Transverse colon (tissue), 4 donors: ENCODE data around the gene CD52. TPM values are rescaled to one million over a fixed set of nuclear protein-coding genes. Genes with fewer than 3 reads are reported as not detected.

Experiments
- DNase-seq: peaks from one replicate; pipeline ENCODE4 v3.0.0-alpha.2; 2019
- H3K27ac ChIP-seq, 4 donors: fragments of 200-600 bp; sonication (generic); 2 replicates each; pipeline ENCODE4 v1.5.1; 2016 to 2018; ENCODE audit warnings: inconsistent platforms in 4 of 4
- H3K27me3 ChIP-seq: fragments of 200-600 bp; sonication (generic); 2 replicates; pipeline ENCODE4 v1.5.1; 2017; ENCODE audit warnings: inconsistent platforms
- H3K36me3 ChIP-seq, 4 donors: fragments of 200-600 bp; sonication (generic); 2 replicates each; pipeline ENCODE4 v1.5.1; 2017 to 2019; ENCODE audit warnings: inconsistent platforms in 4 of 4
- H3K4me1 ChIP-seq, 4 donors: fragments of 200-600 bp; sonication (generic); 2 replicates each; pipeline ENCODE4 v1.5.1; 2017 to 2020; ENCODE audit warnings: inconsistent platforms in 4 of 4
- H3K4me3 ChIP-seq, 4 donors: fragments of 200-600 bp; sonication (generic); 1 replicate in 1 of 4; 2 replicates in 3 of 4; pipeline versions ENCODE4 v1.5.1 to v1.6.1; 2017 to 2019; ENCODE audit warnings: inconsistent platforms in 4 of 4
- H3K9me3 ChIP-seq, 2 donors: fragments of 200-600 bp; sonication (generic); 2 replicates each; pipeline ENCODE4 v1.5.1; 2017 to 2019; ENCODE audit warnings: inconsistent platforms in 2 of 2
- EP300 ChIP-seq: sonication (generic); formaldehyde crosslinking; IDR thresholded peaks from one replicate; pipeline ENCODE4 v1.6.1; 2017; ENCODE audit warnings: antibody characterized with exemption, low read depth
- POLR2A ChIP-seq: fragments of 450-650 bp; IDR thresholded peaks from one replicate; pipeline ENCODE4 v1.6.1; 2016; ENCODE audit warnings: antibody characterized with exemption, mild to moderate bottlenecking, moderate library complexity
- POLR2AphosphoS5 ChIP-seq, 3 donors: sonication (generic); formaldehyde crosslinking; IDR thresholded peaks; one replicate each; pipeline ENCODE4 v1.6.1; 2016; ENCODE audit warnings: antibody characterized with exemption in 3 of 3
- WGBS, 2 donors: methylation state at CpG; one replicate each; pipeline ENCODE4 v1.1.5; 2018; ENCODE audit warnings: low coverage in 1 of 2; 5-methylcytosine and 5-hydroxymethylcytosine counted together
- in situ Hi-C, 4 donors: fragments of 200-750 bp; cut with MboI; loops; one replicate each; pipeline versions ENCODE4 v1.15.0 to v1.15.1; 2017; ENCODE audit warnings: low sequenced_read_pairs in 3 of 4, low pct_ligation_motif_present in 1 of 4, low pct_unique_long_range_greater_than_20kb in 1 of 4
- intact Hi-C: fragments of 100-400 bp; cut with DNase I; formaldehyde crosslinking; loops from one replicate; pipeline ENCODE4 v1.15.1; 2023; ENCODE audit warnings: low total_unique reads
- total RNA-seq, 4 donors: library from RNA; depleted of rRNA; stranded (reverse); fragments of >200 nt; gene quantifications; one replicate each; pipeline ENCODE4 v1.1.0, GENCODE V29; 2016
- TF ChIP-seq, protein P1 (sequence below), 5 experiments: fragments of 200-600 bp in 3 of 5; fragments of 450-650 bp in 2 of 5; sonication (generic) in 3 of 5; IDR thresholded peaks; 1 replicate in 2 of 5; 2 replicates in 3 of 5; pipeline ENCODE4 v1.5.1; 2016 to 2017; ENCODE audit warnings: antibody characterized with exemption in 5 of 5, inconsistent platforms in 3 of 5, mild to moderate bottlenecking in 2 of 5, moderate library complexity in 1 of 5

Gene CD52
- total RNA-seq, 4 donors from 2014 or later, result 5.3 to 56.1 (median 21.1) TPM; not detected in 1

DNA sequence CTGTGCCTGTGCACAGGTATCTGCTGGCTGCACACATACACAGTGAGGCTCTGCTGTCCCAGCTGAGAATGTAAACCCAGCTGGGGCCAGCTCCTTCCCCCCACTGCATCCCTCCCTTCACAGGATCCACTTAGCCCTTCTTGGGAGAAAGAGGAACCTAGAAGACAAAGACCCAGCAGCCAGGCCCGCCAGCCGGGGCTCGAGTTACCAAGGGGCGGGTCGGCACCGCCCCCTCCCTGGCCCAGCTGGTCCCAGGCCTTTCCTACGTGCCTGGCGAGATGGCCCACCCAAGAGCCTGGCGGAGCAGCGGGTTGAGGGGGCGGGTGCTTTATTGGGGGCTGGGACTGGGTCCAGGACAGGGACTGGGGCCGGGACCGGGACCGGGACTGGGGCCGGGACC lies 35.8 kb upstream of the CD52 start:
- Histone ChIP-seq H3K9me3 (no peaks in the 10 kb centered on the region), H3K27ac (peak overlapping the region; percentile 13 to 98 (median 94)), H3K4me1 (peaks cover 36 to 78% (median 56%) of the 10 kb centered on the region in 4 donors), H3K36me3 (no peaks in the 10 kb centered on the region), H3K27me3 (no peaks in the 10 kb centered on the region), H3K4me3 (no peak overlapping the region)
- 62% methylated on average over 6 to 15 of the region's 15 CpGs for WGBS, 2 donors
- in situ Hi-C loops, result no loop called here
- TF ChIP-seq POLR2AphosphoS5 (IDR thresholded peaks at IDR 0.05), result no peak
- no peak for TF ChIP-seq EP300
- no peak for TF ChIP-seq POLR2A
- TF ChIP-seq, protein P1, sequence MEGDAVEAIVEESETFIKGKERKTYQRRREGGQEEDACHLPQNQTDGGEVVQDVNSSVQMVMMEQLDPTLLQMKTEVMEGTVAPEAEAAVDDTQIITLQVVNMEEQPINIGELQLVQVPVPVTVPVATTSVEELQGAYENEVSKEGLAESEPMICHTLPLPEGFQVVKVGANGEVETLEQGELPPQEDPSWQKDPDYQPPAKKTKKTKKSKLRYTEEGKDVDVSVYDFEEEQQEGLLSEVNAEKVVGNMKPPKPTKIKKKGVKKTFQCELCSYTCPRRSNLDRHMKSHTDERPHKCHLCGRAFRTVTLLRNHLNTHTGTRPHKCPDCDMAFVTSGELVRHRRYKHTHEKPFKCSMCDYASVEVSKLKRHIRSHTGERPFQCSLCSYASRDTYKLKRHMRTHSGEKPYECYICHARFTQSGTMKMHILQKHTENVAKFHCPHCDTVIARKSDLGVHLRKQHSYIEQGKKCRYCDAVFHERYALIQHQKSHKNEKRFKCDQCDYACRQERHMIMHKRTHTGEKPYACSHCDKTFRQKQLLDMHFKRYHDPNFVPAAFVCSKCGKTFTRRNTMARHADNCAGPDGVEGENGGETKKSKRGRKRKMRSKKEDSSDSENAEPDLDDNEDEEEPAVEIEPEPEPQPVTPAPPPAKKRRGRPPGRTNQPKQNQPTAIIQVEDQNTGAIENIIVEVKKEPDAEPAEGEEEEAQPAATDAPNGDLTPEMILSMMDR (IDR thresholded peaks at IDR 0.05), result no peak
- peak; percentile 11 for DNase-seq
- intact Hi-C loops, result no loop called here

DNA sequence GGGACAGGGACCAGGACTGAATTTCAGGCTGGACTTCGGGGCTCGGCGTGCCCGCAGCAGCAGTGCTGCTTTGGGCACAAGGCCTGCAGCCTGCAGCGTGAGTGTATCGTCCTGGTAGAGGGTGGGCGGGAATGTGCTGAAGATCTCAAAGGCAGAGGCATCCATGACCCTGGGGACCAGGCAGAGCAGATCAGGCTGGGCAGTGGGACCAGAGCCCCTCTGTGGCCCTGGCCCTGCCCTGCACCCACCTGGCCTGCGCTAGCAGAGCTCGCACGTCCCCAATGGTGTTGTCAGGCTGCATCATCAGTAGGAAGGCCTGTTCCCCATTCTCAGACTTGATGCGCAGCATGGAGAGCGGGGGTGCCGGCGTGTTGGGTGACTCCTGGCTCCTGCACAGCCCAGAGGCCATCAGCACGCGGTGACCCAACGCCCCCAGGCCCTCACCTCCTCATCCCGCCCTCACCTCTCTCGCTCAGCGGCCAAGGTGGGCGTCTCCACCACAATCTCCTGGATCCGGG lies 35.3 kb upstream of the CD52 start:
- TF ChIP-seq, protein P1 (IDR thresholded peaks at IDR 0.05), result no peak
- TF ChIP-seq POLR2A (no peak), EP300 (no peak), POLR2AphosphoS5 (IDR thresholded peaks at IDR 0.05) (no peak)
- Histone ChIP-seq H3K27me3 (no peaks in the 10 kb centered on the region), H3K4me1 (peaks cover 31 to 74% (median 52%) of the 10 kb centered on the region in 4 donors), H3K27ac (peak overlapping the region; percentile 13 to 98 (median 94)), H3K4me3 (no peak overlapping the region), H3K36me3 (no peaks in the 10 kb centered on the region), H3K9me3 (no peaks in the 10 kb centered on the region)
- no peak for DNase-seq
- intact Hi-C loops (no loop called here), in situ Hi-C loops (no loop called here)
- 87 to 100% methylated on average over 1 to 21 of the region's 22 CpGs for WGBS, 2 donors

DNA sequence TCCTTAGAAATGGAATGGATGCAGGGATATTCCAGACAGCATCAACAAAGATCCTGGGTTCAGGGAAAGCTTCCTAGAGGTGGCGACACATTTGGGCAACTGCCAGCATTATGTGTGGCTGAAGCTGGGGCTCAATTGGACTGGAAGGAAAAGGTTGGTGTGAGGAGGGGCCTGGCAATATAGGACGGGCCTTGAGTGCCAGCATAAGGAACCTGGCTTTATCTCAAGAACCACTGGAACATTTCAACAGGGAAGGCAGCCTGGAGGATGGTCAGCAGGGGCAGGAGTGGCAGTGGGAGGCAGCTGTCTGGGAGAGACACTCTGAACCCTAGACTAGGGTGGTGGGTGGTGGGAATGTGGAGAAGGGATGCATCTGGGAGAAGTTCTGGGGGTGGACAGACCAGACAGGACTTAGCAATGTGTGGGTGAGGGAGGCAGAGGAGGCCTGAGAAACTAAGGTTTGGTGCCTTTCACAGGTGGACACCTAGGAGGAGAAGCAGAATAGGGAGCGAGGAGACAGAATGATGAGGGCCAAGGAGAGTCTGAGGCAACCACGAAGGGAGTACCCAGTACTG lies 34.4 kb upstream of the CD52 start:
- peak overlapping the region; percentile 65 to 98 (median 86) for H3K27ac ChIP-seq
- TF ChIP-seq POLR2A (no peak), EP300 (no peak), POLR2AphosphoS5 (IDR thresholded peaks at IDR 0.05) (no peak)
- TF ChIP-seq, protein P1 (IDR thresholded peaks at IDR 0.05), result no peak
- in situ Hi-C loops (no loop called here), intact Hi-C loops (no loop called here)
- H3K4me1 ChIP-seq, result peaks cover 22 to 73% (median 48%) of the 10 kb centered on the region in 4 donors
- no peak for DNase-seq
- WGBS, 2 donors, result 50 to 71% methylated on average over 1 to 4 of the region's 4 CpGs
- H3K9me3 ChIP-seq, result no peaks in the 10 kb centered on the region
- no peaks in the 10 kb centered on the region for H3K27me3 ChIP-seq
- no peak overlapping the region for H3K4me3 ChIP-seq
- H3K36me3 ChIP-seq, result no peaks in the 10 kb centered on the region

DNA sequence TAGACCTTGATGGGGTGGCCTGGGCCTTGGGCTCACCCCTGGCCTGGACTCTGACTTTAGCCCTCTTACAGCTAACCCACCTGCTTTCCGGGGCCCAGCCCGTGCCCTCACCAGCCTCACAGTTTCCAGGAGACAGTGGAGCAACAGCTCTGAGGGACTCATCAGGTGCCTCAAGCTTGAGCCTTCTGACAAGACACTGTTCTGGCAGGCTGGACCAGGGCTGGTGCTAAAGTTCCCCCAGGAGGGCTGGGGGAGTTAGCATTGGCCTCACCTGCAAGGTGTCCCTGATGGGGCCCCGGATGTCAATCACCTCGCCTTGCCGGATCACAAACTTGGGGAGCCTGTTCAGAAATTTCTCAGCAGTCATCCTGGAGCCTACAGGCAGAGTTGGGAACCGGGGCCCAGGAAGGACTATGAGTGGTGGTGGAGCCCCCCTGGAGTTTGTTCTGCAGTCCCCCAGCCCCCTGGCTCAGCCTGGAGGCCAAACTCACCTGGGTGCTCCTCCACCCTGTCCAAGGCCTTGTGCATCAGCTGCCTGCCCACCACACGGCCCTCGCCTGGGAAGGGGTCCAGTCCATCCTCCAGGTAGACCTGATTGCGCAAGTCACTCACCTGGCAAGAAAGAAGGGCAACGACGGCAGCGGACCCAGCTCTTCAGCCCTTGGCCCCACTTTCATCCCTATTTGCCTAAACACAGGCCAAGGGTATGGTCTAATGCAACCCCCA lies 33.7 kb upstream of the CD52 start:
- no peaks in the 10 kb centered on the region for H3K27me3 ChIP-seq
- H3K9me3 ChIP-seq, result no peaks in the 10 kb centered on the region
- intact Hi-C loops, result no loop called here
- in situ Hi-C loops, result no loop called here
- peaks cover 17 to 73% (median 46%) of the 10 kb centered on the region in 4 donors for H3K4me1 ChIP-seq
- WGBS, 2 donors, result 85% methylated on average over 11 of the region's 12 CpGs; no CpG with 5 or more reads in 1 of the 2 donors
- DNase-seq, result no peak
- peak overlapping the region; percentile 65 to 98 (median 86) for H3K27ac ChIP-seq
- H3K4me3 ChIP-seq, result no peak overlapping the region
- TF ChIP-seq POLR2AphosphoS5 (IDR thresholded peaks at IDR 0.05) (no peak), POLR2A (no peak), EP300 (no peak)
- TF ChIP-seq, protein P1 (IDR thresholded peaks at IDR 0.05), result no peak
- no peaks in the 10 kb centered on the region for H3K36me3 ChIP-seq
